ENCODE measurements around the gene PNPLA7.
"Not testable (repeated sequence)": the region's sequence is repeated elsewhere in the genome, so short reads cannot be mapped to it uniquely, and the experiment has no call there.

The PNPLA7 gene

GRCh38 chr9:137579259-137579604, 29.0 kb upstream of the PNPLA7 start:
- intact Hi-C loops (cut with DNase I) = loop anchor here (5.0 kb wide), 1 partner anchor 38 kb away; the partner anchor contains the start of gene EHMT1
- no peak for DNase-seq

DNA sequence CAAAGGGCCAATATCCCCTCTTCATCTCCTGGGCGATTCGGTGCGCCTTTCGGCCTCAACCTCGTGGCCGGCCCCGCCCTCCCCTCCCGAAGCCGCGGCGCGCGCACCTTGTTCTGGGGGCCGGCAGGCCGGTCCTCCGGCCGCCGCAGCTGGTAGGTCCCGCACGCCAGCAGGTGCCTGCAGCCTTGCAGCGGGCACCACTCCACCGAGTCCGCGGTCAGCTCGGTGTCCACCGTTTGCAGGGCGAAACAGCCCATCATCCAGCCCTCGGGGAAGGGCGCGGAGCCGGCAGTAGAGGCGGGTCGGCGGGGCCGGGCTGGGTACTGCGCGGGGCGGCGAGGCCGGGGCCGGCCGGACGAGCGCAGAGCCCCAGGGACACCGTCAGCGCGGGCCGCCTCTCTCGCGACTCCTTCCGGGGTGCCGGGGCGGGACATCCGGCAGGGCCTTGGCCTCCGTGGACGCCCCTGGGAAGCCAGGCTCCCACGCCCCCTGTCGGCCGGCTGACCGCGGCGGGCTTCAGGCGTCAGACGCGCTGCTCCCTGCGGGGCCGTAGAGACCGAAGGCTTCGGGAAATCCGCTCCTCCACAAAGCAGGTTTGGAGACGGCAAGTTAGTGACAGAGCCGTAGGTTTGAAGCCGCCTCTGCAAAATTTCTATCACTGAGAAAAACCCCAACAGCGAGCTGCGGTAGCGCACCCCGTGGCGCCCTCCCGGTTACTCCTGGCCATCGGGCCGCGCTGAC, 28.5 kb upstream of the PNPLA7 start, which contains the start of gene DPH7:
Gene DPH7, minus strand, starts transcription at position 408 of the 741 bp plus-strand sequence. Its CDS starts 148 bp downstream, at position 260.
- intact Hi-C loops (cut with DNase I) = loop anchor here (5.0 kb wide), 1 partner anchor 39 kb away; the partner anchor contains the start of gene EHMT1

GRCh38 chr9:137575716-137576411, 25.7 kb upstream of the PNPLA7 start:
- DNase-seq = peak in 1 of 42 donors; percentile 22

More for the DNA sequence above, 28.5 kb upstream of the PNPLA7 start, which contains the start of gene DPH7:
- peak; percentile 91 to 100 (median 98) for DNase-seq

DNA sequence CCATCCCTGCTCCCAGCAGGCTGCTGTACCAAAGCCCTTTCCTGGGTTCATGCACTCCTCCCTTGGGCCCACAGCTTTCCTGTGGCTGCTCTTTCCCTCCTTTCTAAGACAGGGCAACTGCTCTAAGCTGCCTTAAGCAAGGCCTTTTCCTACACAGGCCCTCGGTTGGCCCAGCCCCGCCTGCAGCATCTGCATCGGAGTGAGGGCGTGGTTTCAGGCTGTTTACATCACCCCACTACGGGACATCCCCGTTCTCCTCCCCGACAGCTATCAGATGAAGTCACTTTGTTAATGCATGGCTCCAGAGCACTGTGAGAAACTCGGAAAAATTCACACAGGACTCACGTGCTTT, 25.1 kb upstream of the PNPLA7 start:
- intact Hi-C loops (cut with DNase I) = loop anchor here (5.0 kb wide), 1 partner anchor 42 kb away; the partner anchor contains the start of gene EHMT1
- DNase-seq = peak in 22 of 42 donors; percentile 19 to 67 (median 44)

More at GRCh38 chr9:137575716-137576411, 25.7 kb upstream of the PNPLA7 start:
- intact Hi-C loops (cut with DNase I) = loop anchor here (5.0 kb wide), 1 partner anchor 41 kb away; the partner anchor contains the start of gene EHMT1

GRCh38 chr9:137574192-137574591, 24.0 kb upstream of the PNPLA7 start:
- DNase-seq = no peak
- intact Hi-C loops (cut with DNase I) = no loop called here

DNA sequence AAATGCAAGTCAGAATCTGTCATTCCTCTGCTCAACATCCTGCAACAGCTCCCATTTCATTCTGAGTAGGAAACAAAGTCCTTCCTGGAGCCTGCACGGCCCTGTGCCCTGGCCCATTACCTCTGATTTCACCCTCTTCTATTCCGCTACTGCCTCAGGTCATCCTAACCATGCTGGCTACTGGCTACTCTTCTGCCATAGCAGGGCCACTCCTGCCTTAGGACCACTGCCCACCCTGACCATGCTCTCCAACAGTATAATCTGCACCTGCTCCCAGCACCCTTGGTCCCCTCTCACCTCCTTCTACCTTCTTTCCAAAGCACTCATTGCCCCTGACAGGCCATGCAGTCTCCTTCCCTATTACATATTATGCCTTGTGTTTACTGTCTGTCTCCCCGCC, 20.4 kb upstream of the PNPLA7 start:
- intact Hi-C loops (cut with DNase I) = no loop called here
- DNase-seq = no peak

DNA sequence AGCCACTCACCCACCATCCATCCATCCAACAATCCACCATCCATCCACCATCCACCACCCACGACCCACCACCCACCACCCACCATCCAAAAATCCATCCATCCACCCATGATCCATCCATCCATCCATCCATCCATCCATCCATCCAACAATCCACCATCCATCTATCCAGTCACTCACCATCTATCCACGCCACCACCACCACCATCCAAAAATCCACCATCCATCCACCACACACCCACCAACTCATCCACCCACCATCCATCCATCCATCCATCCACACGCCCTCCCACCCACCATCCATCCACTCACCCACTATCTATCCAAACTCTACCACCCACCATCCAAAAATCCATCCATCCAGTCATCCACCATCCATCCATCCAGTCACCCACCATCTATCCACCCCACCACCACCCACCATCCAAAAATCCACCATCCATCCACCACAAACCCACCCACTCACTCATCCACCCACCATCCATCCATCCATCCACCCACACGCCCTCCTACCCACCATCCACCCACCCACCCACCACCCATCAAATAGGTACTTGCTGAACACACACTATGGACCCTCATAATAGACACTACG, 19.5 kb upstream of the PNPLA7 start:
- DNase-seq = no peak
- intact Hi-C loops (cut with DNase I) = no loop called here

DNA sequence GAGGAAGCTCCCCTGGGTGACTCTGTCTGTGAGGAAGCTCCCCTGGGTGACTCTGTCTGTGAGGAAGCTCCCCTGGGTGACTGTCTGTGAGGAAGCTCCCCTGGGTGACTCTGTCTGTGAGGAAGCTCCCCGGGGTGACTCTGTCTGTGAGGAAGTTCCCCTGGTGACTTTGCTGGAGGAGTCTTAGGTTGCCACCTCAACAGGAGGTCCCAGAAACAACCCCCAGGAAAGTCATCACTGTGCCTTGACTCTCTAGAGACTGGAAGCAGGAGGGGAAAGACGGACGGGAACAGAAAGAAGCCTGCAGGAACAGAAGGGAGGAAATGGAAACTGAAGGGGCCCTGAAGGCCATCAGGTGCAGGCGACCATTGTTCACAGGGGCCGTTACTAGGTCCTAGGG, 18.2 kb upstream of the PNPLA7 start:
- DNase-seq; intact Hi-C loops (cut with DNase I): not testable (repeated sequence)

DNA sequence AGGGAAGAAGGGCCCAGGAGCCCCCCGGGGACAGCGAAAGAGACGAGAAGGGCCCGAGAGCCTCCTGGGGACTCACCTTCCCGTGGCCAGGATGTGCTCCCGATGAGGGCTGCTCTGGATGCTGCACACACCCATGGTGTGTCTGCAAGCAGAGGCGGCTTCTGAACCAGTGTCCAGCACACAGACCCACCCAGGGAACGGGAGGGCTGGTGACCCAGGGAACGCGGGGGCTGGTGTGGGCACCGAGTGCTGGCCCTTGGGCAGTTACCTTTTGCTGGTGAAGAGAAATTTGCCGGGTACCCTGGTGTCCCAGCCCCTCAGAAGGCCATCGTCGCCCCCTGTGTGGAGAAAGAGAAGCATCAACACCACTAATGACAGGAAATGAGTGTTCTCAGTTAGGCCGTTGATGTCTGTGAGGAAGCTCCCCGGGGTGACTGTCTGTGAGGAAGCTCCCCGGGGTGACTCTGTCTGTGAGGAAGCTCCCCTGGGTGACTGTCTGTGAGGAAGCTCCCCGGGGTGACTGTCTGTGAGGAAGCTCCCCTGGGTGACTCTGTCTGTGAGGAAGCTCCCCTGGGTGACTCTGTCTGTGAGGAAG, 14.7 kb upstream of the PNPLA7 start:
- no peak for DNase-seq
- intact Hi-C loops (cut with DNase I) = no loop called here

- intact Hi-C loops (cut with DNase I) = no loop called here
- no peak for DNase-seq
Observed at GRCh38 chr9:137564134-137564533, 13.9 kb upstream of the PNPLA7 start.

DNA sequence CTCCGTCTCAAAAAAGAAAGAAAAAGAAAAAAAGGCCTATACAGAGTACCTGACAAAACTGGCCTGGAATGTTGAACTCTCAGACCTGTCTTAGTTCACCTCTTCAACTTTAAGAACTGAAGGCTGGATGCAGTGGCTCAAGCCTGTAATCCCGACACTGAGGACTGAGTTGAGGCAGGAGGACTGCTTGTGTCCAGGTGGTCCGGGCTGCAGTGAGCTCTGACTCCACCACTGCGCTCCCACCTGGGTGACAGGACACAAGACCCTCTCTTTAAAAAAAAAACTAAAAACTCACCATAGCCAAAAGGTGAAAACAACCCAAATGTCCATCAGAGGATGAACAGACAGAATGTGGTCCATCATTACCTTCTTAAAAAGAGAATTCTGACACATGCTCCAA, 7.9 kb upstream of the PNPLA7 start:
- intact Hi-C loops (cut with DNase I) = no loop called here
- DNase-seq = no peak

DNA sequence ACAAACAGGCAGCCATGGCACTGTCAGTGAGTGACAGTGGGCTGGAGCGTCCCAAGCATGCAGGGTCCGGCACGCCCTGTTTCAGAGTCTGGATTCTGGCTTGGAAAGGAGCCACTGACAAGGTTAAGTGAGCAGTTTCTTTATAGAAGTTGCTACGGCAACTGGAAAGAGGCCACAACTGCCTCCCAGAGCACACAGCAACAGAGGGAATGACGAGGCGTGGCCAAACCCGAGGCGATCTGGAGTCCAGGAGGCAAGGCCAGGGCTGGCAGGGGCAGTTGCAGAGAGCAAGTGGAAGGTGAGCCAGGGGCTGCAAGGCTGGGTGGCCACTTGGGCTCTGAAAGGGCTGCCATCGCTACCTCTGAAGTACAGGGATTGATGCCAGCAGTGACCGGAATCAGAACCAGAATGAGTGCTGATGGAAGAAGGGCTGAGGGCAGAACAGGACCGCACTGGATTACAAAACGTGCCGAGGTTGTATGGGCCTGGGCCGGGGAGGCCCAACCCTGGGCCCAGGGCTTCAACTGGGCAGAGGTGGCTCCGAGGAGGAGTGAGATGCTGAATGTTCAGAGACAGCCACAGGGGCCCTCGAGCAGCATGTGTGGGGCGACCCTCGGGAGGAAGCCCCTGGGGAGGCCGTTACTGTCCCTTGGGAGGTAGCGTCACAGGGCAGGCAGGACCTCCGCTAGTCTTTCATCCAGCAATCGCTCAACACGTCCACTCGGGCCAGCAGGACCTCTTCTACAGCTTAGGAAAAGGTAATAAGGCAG, 6.1 kb upstream of the PNPLA7 start:
- intact Hi-C loops (cut with DNase I) = no loop called here
- no peak for DNase-seq

DNA sequence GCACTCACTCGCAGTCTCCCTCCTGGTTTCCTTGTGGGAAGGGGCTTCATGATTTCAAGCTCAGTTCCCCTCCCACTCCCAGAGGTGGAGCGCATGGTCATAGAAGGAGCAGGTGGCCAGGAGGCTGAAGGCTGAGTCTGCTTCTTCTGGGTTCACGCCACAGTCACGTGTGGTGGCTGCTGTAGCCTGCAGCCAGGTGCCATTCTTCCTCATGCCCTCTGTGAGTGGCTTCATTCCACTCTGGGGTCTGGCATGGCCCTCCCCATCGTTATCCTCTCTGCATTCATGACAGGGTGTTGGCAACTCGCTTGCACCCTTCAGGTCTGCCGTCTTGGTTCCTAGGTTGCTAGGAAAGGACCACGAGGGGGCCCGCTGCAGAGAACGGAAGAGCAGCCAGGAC, 5.0 kb upstream of the PNPLA7 start:
- DNase-seq = no peak
- intact Hi-C loops (cut with DNase I) = no loop called here

DNA sequence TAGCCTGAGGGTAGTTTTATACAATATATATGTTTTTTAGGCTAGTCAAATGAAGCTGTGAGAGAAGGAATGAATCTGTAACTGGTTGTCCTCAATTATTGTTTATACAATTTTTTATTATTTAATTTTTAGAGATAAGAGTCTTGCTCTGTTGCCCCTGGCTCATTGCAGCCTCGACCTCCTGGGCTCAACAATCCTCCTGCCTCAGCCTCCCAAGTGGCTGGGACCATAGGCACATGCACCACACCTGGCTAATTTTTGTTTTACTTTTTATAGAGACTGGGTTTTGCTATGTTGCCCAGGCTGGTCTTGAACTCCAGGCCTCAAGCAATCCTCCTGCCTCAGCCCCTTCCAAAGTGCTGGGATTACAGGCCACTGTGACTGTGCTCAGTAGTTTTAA, 4.1 kb upstream of the PNPLA7 start:
- no peak for DNase-seq
- intact Hi-C loops (cut with DNase I) = loop anchor here (5.0 kb wide), 1 partner anchor 38 kb away; the partner anchor contains the start of gene ZMYND19

- intact Hi-C loops (cut with DNase I) = loop anchor here (5.0 kb wide), 1 partner anchor 39 kb away; the partner anchor contains the start of gene ZMYND19
- DNase-seq = not testable (repeated sequence)
Observed at GRCh38 chr9:137553654-137554053, 3.5 kb upstream of the PNPLA7 start.

GRCh38 chr9:137552022-137552768, 2.0 kb upstream of the PNPLA7 start:
- intact Hi-C loops (cut with DNase I) = loop anchor here (5.0 kb wide), 1 partner anchor 40 kb away; the partner anchor contains the start of gene ZMYND19
- peak in 2 of 42 donors; percentile 26 to 61 for DNase-seq

DNA sequence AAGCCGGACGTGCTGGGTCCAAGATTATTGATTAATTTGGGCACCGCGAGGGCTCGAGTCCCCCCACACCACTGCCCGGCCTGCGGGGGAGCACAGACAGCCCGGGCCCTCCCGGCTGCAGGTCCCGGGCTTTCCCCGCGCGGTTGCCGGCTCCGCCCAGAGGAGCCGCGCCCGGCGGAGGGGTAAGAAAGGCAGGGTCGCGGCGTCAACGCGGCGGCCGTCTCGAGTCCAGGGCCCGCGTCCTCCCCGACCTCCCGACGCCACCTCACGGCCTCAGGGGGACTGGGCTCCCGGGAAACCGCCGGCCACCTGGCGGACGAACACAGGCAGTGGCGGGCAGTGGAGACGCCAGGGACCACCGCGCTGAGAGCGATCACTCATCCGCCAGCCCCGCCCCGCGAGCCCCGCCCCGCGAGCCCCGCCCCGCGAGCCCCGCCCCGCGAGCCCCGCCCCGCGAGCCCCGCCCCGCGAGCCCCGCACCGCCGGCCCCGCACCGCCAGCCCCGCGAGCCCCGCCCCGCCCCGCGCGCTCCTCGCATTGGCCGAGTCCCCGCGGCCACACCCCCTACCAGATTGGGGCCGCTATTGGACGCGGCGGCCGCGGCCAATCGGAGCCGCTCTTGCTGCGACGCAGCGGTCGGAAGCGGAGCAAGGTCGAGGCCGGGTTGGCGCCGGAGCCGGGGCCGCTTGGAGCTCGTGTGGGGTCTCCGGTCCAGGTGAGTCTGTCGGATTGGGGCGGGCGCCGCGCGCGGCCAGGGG, 1.2 kb upstream of the PNPLA7 start, which contains the start of gene MRPL41:
Gene MRPL41, plus strand, starts transcription at position 616 of the 758 bp plus-strand sequence. CDS start 203 bp downstream, outside the sequence.
- intact Hi-C loops (cut with DNase I) = loop anchor here (5.0 kb wide), 1 partner anchor 41 kb away; the partner anchor contains the start of gene ZMYND19
- DNase-seq = peak; percentile 70 to 98 (median 91)
